Stomach (tissue), 9 donors: Measurements from ENCODE around the gene TRIM24. TPM values are rescaled to one million over a fixed set of nuclear protein-coding genes. Genes with fewer than 3 reads are reported as not detected.

Experiments used
- DNase-seq, 2 donors: peaks; one replicate each; pipeline versions ENCODE4 v3.0.0 to v3.0.0-alpha.2; 2013 to 2019
- H3K27ac ChIP-seq, 5 donors: fragments of 200-600 bp in 4 of 5; sonication (generic) in 4 of 5; one replicate each; pipeline ENCODE4 v1.5.1; 2013 to 2019; ENCODE audit warnings: mild to moderate bottlenecking in 1 of 5, moderate library complexity in 1 of 5
- H3K27me3 ChIP-seq, 3 donors: fragments of 200-600 bp; sonication (generic); one replicate each; pipeline ENCODE4 v1.5.1; 2017 to 2019; ENCODE audit warnings: mixed run types in 1 of 3
- H3K36me3 ChIP-seq, 4 donors: fragments of 200-600 bp; sonication (generic); 1 replicate in 3 of 4; 2 replicates in 1 of 4; pipeline ENCODE4 v1.5.1; 2016 to 2019
- H3K4me1 ChIP-seq, 4 donors: fragments of 200-600 bp; sonication (generic); one replicate each; pipeline ENCODE4 v1.5.1; 2016 to 2019
- H3K4me3 ChIP-seq, 4 donors: fragments of 200-600 bp; sonication (generic) in 3 of 4; one replicate each; pipeline ENCODE4 v1.5.1; 2016 to 2019; ENCODE audit warnings: mild to moderate bottlenecking in 1 of 4
- H3K9me3 ChIP-seq, 4 donors: fragments of 200-600 bp; sonication (generic); one replicate each; pipeline ENCODE4 v1.5.1; 2016 to 2019
- EP300 ChIP-seq: sonication (generic); formaldehyde crosslinking; IDR thresholded peaks from one replicate; pipeline ENCODE4 v1.6.1; 2017; ENCODE audit warnings: antibody characterized with exemption
- POLR2A ChIP-seq, 4 donors: fragments of 450-650 bp; IDR thresholded peaks; one replicate each; pipeline ENCODE4 v1.6.1; 2016; ENCODE audit warnings: antibody characterized with exemption in 4 of 4, control low read depth in 2 of 4, mild to moderate bottlenecking in 1 of 4, moderate library complexity in 1 of 4
- POLR2AphosphoS5 ChIP-seq, 3 donors: sonication (generic); formaldehyde crosslinking; IDR thresholded peaks; one replicate each; pipeline ENCODE4 v1.6.1; 2016; ENCODE audit warnings: antibody characterized with exemption in 3 of 3
- WGBS, 5 donors: extraction: QIAGEN DNeasy Blood & Tissue Kit in 3 of 5; methylation state at CpG; one replicate each; pipeline versions ENCODE4 v1.1.5 to v1.1.7; 2013 to 2018; 5-methylcytosine and 5-hydroxymethylcytosine counted together
- intact Hi-C: fragments of 100-400 bp; cut with DNase I; formaldehyde crosslinking; loops from one replicate; pipeline ENCODE4 v1.15.1; 2023; ENCODE audit warnings: low total_unique reads
- polyA plus RNA-seq, 3 donors: library from polyadenylated mRNA; stranded (reverse); fragments of 200-250 nt; gene quantifications; one replicate each; pipeline ENCODE4 v1.2.3, GENCODE V29; 2013
- total RNA-seq, 5 donors: library from RNA; depleted of rRNA; stranded (reverse); fragments of >200 nt; gene quantifications; one replicate each; pipeline versions ENCODE4 v1.1.0 to v1.2.3, GENCODE V29; 2014 to 2016
- TF ChIP-seq, protein P1 (sequence below), 7 experiments: fragments of 450-650 bp in 4 of 7; fragments of 200-600 bp in 3 of 7; sonication (generic) in 3 of 7; IDR thresholded peaks; one replicate each; pipeline ENCODE4 v1.5.1; 2016 to 2019; ENCODE audit warnings: antibody characterized with exemption in 7 of 7, control low read depth in 2 of 7, mild to moderate bottlenecking in 1 of 7
- donor health status: healthy with polysubstance abuse.
- donor health status: Bipolar disorder and iron deficiency.
- donor health status: healthy.

The TRIM24 gene
- total and polyA plus RNA-seq, 8 donors: 5.5 to 32.0 (median 11.9) TPM

DNA sequence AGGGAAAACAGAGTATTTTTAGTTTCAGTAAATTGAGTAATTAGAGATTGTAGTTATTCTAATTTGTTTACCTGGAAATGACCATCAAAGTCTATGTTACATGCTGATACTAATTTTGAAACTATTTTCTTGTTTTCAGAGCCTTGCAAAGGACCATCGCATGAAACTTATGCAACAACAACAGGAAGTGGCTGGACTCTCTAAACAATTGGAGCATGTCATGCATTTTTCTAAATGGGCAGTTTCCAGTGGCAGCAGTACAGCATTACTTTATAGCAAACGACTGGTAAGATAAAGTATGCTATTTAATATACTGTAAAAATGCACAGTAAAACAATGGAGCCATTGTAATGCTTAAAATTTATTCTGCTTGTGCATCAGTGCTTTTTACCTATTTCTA, 78.5 kb downstream of the TRIM24 start:
- TF ChIP-seq POLR2A (IDR thresholded peaks at IDR 0.05) (no peak), EP300 (no peak), POLR2AphosphoS5 (IDR thresholded peaks at IDR 0.05) (no peak)
- TF ChIP-seq, protein P1, sequence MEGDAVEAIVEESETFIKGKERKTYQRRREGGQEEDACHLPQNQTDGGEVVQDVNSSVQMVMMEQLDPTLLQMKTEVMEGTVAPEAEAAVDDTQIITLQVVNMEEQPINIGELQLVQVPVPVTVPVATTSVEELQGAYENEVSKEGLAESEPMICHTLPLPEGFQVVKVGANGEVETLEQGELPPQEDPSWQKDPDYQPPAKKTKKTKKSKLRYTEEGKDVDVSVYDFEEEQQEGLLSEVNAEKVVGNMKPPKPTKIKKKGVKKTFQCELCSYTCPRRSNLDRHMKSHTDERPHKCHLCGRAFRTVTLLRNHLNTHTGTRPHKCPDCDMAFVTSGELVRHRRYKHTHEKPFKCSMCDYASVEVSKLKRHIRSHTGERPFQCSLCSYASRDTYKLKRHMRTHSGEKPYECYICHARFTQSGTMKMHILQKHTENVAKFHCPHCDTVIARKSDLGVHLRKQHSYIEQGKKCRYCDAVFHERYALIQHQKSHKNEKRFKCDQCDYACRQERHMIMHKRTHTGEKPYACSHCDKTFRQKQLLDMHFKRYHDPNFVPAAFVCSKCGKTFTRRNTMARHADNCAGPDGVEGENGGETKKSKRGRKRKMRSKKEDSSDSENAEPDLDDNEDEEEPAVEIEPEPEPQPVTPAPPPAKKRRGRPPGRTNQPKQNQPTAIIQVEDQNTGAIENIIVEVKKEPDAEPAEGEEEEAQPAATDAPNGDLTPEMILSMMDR (IDR thresholded peaks at IDR 0.05): no peak
- Histone ChIP-seq H3K27me3 (no peaks in the 10 kb centered on the region), H3K9me3 (peaks cover 0 to 7% (median 0%) of the 10 kb centered on the region in 4 donors), H3K4me3 (no peak overlapping the region), H3K4me1 (no peaks in the 10 kb centered on the region), H3K27ac (no peak overlapping the region), H3K36me3 (peaks cover 10 to 64% (median 60%) of the 10 kb centered on the region in 4 donors)
- 37 to 48% (median 46%) methylated on average over 2 of the region's 2 CpGs for WGBS, 5 donors
- intact Hi-C loops: no loop called here
- DNase-seq: no peak

DNA sequence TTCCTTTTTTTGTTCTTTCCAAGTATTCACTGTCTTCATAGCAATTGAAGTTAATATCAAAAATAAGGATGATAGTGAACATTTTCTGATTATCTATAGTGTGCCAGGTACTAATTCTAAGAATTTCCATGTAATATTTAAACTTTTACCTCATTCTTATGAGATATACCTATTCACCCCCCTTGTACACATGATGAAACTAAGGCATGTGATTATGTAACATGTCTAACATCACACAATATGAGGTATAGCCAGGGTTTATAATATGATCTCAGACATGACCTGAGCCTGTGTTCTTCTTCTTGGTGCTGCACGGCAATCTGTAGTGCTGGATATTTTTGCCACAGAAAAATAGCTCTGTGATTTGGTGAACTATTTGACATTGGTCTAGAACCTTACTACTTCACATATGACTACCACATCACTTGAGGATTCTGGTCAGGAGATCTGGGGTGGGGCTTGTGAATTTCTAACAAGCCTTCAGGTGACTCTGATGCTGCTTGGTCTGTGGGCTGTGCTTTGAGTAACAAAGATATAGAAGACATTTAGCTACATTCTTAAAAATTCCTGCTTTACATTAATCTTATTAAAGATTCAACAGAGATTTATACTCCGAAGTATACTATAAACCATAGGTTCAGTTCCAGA, 79.1 kb downstream of the TRIM24 start:
- peaks cover 0 to 7% (median 0%) of the 10 kb centered on the region in 4 donors for H3K9me3 ChIP-seq
- H3K4me3 ChIP-seq: no peak overlapping the region
- H3K4me1 ChIP-seq: no peaks in the 10 kb centered on the region
- DNase-seq: no peak
- H3K36me3 ChIP-seq: peaks cover 10 to 68% (median 61%) of the 10 kb centered on the region in 4 donors
- 92 to 99% (median 96%) methylated on average over 2 of the region's 2 CpGs for whole genome bisulfite sequencing, 5 donors
- TF ChIP-seq, protein P1 (IDR thresholded peaks at IDR 0.05): no peak
- TF ChIP-seq POLR2AphosphoS5 (IDR thresholded peaks at IDR 0.05) (no peak), POLR2A (IDR thresholded peaks at IDR 0.05) (no peak), EP300 (no peak)
- no peaks in the 10 kb centered on the region for H3K27me3 ChIP-seq
- H3K27ac ChIP-seq: no peak overlapping the region
- intact Hi-C loops: no loop called here

DNA sequence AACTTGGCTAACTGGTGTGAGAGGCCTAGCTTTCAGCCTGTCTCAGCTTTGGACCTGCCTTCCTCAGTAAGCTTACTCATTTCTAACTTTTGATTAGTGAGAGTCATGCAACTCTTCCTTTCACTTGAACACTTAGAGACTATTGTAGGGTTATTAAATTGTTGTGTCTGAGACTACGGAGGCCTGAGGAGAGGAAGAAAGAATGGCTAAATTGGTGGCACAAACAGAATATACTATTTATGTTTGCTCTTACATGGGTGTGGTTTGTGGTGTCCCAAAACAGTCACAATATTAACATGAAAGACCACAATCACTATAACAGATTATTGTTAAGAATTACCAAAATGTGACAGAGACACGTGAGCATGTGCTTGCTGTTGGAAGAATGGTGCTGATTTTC, 82.1 kb downstream of the TRIM24 start:
- Histone ChIP-seq H3K27me3 (no peaks in the 10 kb centered on the region), H3K36me3 (peaks cover 6 to 74% (median 68%) of the 10 kb centered on the region in 4 donors), H3K9me3 (no peaks in the 10 kb centered on the region), H3K27ac (no peak overlapping the region), H3K4me1 (peaks cover 0 to 7% (median 0%) of the 10 kb centered on the region in 4 donors), H3K4me3 (no peak overlapping the region)
- no peak for DNase-seq
- 78 to 91% (median 82%) methylated on average over 2 of the region's 2 CpGs for WGBS, 5 donors
- intact Hi-C loops: no loop called here
- TF ChIP-seq POLR2A (IDR thresholded peaks at IDR 0.05): no peak
- TF ChIP-seq EP300: no peak
- TF ChIP-seq, protein P1 (IDR thresholded peaks at IDR 0.05): no peak
- no peak for TF ChIP-seq POLR2AphosphoS5 (IDR thresholded peaks at IDR 0.05)

DNA sequence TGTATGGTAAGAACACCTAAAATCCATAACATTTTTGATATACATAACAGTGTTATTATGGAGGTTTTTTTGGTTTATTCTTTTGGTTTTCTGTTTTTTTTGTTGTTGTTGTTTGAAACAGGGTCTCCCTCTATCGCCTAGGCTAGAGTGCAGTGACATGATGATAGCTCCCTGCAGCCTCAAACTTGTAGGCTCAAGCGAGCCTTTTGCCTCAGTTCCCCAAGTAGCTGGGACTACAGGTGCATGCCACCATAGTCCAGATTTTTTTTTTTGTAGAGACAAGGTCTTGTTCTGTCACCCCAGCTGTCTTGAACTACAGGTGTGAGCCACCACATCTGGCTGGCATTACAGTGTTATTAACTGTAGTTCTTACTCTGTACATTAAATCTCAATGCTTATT, 83.7 kb downstream of the TRIM24 start:
- H3K9me3 ChIP-seq: no peaks in the 10 kb centered on the region
- peaks cover 6 to 78% (median 73%) of the 10 kb centered on the region in 4 donors for H3K36me3 ChIP-seq
- DNase-seq: no peak
- WGBS, 5 donors: 92 to 100% (median 96%) methylated on average over 2 of the region's 2 CpGs
- TF ChIP-seq, protein P1 (IDR thresholded peaks at IDR 0.05): no peak
- no peak for TF ChIP-seq POLR2AphosphoS5 (IDR thresholded peaks at IDR 0.05)
- no peak for TF ChIP-seq EP300
- TF ChIP-seq POLR2A (IDR thresholded peaks at IDR 0.05): no peak
- no peaks in the 10 kb centered on the region for H3K27me3 ChIP-seq
- H3K27ac ChIP-seq: no peak overlapping the region
- peaks cover 0 to 7% (median 0%) of the 10 kb centered on the region in 4 donors for H3K4me1 ChIP-seq
- no peak overlapping the region for H3K4me3 ChIP-seq
- intact Hi-C loops: no loop called here
